H1 (cell line): Measurements from ENCODE around the gene SOX2. TPM values are rescaled to one million over a fixed set of nuclear protein-coding genes. Genes with fewer than 3 reads are reported as not detected.

Experiments
- CTCF ChIA-PET: fragments of 300-600 bp; sonication (Branson Sonifier 250); formaldehyde crosslinking; loops from one replicate; lab custom pipeline; 2021; ENCODE audit not compliant: partially characterized antibody; lab: Charles Lee
- POLR2A ChIA-PET: fragments of 300-600 bp; sonication (Branson Sonifier 250); formaldehyde crosslinking; loops from one replicate; lab custom pipeline; 2021; ENCODE audit warnings: inconsistent platforms; ENCODE audit not compliant: partially characterized antibody; lab: Charles Lee
- DNase-seq, 2 experiments: peaks; one replicate each; pipeline versions ENCODE4 v3.0.0 to v3.0.0-alpha.2; 2010 to 2022; ENCODE audit warnings: low spot score in 2 of 2, low read depth in 1 of 2, mixed read lengths in 1 of 2
- FAIRE-seq: peaks from 2 replicates; lab custom pipeline; 2011; peaks lifted over from hg19 to GRCh38; lab: Jason Lieb, UNC
- H2AFZ ChIP-seq: 2 replicates; pipeline ENCODE4 v1.8.1; 2012; ENCODE audit warnings: low read length, inconsistent platforms
- H2AK5ac ChIP-seq: 2 replicates; pipeline ENCODE4 v1.6.1; 2013; ENCODE audit warnings: low read depth, low read length
- H2BK120ac ChIP-seq: replicated peaks from 2 replicates; pipeline ENCODE3; 2013; ENCODE audit warnings: low read depth, low read length, inconsistent platforms
- H2BK12ac ChIP-seq: 2 replicates; pipeline ENCODE4 v1.6.1; 2013; ENCODE audit warnings: low read depth, low read length
- H2BK15ac ChIP-seq: 2 replicates; pipeline ENCODE4 v1.6.1; 2013; ENCODE audit warnings: low read length
- H2BK20ac ChIP-seq: 2 replicates; pipeline ENCODE4 v1.6.1; 2013; ENCODE audit warnings: low read length
- H2BK5ac ChIP-seq: 2 replicates; pipeline ENCODE4 v1.6.1; 2013; ENCODE audit warnings: low read depth, low read length
- H3K14ac ChIP-seq: 2 replicates; pipeline ENCODE4 v1.6.1; 2013; ENCODE audit warnings: inconsistent platforms; ENCODE audit not compliant: insufficient read length
- H3K18ac ChIP-seq: 2 replicates; pipeline ENCODE4 v1.6.1; 2013; ENCODE audit warnings: low read length; ENCODE audit errors: extremely low read depth
- H3K23ac ChIP-seq: 2 replicates; pipeline ENCODE4 v1.6.1; 2013; ENCODE audit warnings: inconsistent platforms; ENCODE audit not compliant: insufficient read length
- H3K23me2 ChIP-seq: 2 replicates; pipeline ENCODE4 v1.6.1; 2013; ENCODE audit warnings: low read depth, low read length
- H3K27ac ChIP-seq: 2 replicates; pipeline ENCODE4 v1.6.1; 2011; ENCODE audit warnings: low read depth, low read length, inconsistent platforms
- H3K27me3 ChIP-seq, 4 experiments: replicated peaks in 1 of 4; 1 replicate in 1 of 4; 2 replicates in 3 of 4; pipeline versions ENCODE4 v1.6.1 to v1.8.1; 2011 to 2013; ENCODE audit warnings: low read length in 3 of 4, mild to moderate bottlenecking in 3 of 4, inconsistent platforms in 2 of 4, mixed read lengths in 2 of 4, moderate library complexity in 1 of 4; ENCODE audit not compliant: control insufficient read depth in 3 of 4, insufficient read depth in 3 of 4; ENCODE audit errors: extremely low read depth in 1 of 4
- H3K36me3 ChIP-seq, 4 experiments: 2 replicates each; pipeline versions ENCODE4 v1.6.1 to v1.8.1; 2011 to 2013; ENCODE audit warnings: mild to moderate bottlenecking in 4 of 4, low read length in 3 of 4, moderate library complexity in 2 of 4, control low read depth in 1 of 4, inconsistent platforms in 1 of 4; ENCODE audit not compliant: insufficient read depth in 4 of 4, control insufficient read depth in 2 of 4
- H3K4ac ChIP-seq: replicated peaks from 2 replicates; pipeline ENCODE3; 2013; ENCODE audit warnings: low read length, low read depth, mixed read lengths, inconsistent platforms; ENCODE audit not compliant: insufficient read length
- H3K4me1 ChIP-seq, 4 experiments: replicated peaks in 1 of 4; 1 replicate in 1 of 4; 2 replicates in 3 of 4; pipeline versions ENCODE4 v1.6.1 to v1.8.1; 2011 to 2013; ENCODE audit warnings: low read length in 3 of 4, inconsistent platforms in 2 of 4, mixed read lengths in 1 of 4; ENCODE audit not compliant: insufficient read depth in 4 of 4, control insufficient read depth in 3 of 4
- H3K4me2 ChIP-seq, 2 experiments: 2 replicates each; pipeline versions ENCODE4 v1.6.1 to v1.8.1; 2011 to 2013; ENCODE audit warnings: low read depth in 2 of 2, low read length in 2 of 2, control low read depth in 1 of 2, inconsistent platforms in 1 of 2, mild to moderate bottlenecking in 1 of 2; ENCODE audit not compliant: insufficient read depth in 1 of 2
- H3K4me3 ChIP-seq, 4 experiments: fragments of 200-600, 300-600 bp in 1 of 4; sonication (generic), shearing (Covaris generic), sonication (Bioruptor Twin) in 1 of 4; 2 replicates each; pipeline versions ENCODE4 v1.5.1 to v1.8.1; 2011 to 2016; ENCODE audit warnings: low read length in 4 of 4, low read depth in 3 of 4, control low read depth in 2 of 4, inconsistent platforms in 2 of 4, mild to moderate bottlenecking in 2 of 4, mixed read lengths in 1 of 4, moderate library complexity in 1 of 4; ENCODE audit not compliant: insufficient read depth in 2 of 4; ENCODE audit errors: extremely low read depth in 1 of 4
- H3K56ac ChIP-seq: replicated peaks from 2 replicates; pipeline ENCODE3; 2013; ENCODE audit warnings: low read depth, mild to moderate bottlenecking, mixed read lengths, low read length, inconsistent platforms; ENCODE audit not compliant: insufficient read length
- H3K79me1 ChIP-seq: 2 replicates; pipeline ENCODE4 v1.6.1; 2013; ENCODE audit warnings: low read depth, low read length, control low read depth
- H3K79me2 ChIP-seq, 2 experiments: 2 replicates each; pipeline versions ENCODE4 v1.6.1 to v1.8.1; 2012 to 2013; ENCODE audit warnings: low read length in 2 of 2, mild to moderate bottlenecking in 2 of 2, inconsistent platforms in 1 of 2; ENCODE audit not compliant: insufficient read depth in 2 of 2, control insufficient read depth in 1 of 2
- H3K9ac ChIP-seq, 4 experiments: replicated peaks in 1 of 4; 1 replicate in 1 of 4; 2 replicates in 3 of 4; pipeline versions ENCODE4 v1.6.1 to v1.8.1; 2011 to 2013; ENCODE audit warnings: low read depth in 3 of 4, low read length in 3 of 4, control low read depth in 2 of 4, mild to moderate bottlenecking in 2 of 4, moderate library complexity in 2 of 4, inconsistent platforms in 1 of 4; ENCODE audit errors: extremely low read depth in 1 of 4
- H3K9me3 ChIP-seq, 2 experiments: 2 replicates each; pipeline versions ENCODE4 v1.6.1 to v1.8.1; 2012 to 2013; ENCODE audit warnings: mild to moderate bottlenecking in 2 of 2, moderate library complexity in 2 of 2, control low read depth in 1 of 2, inconsistent platforms in 1 of 2, low read depth in 1 of 2, low read length in 1 of 2, mixed read lengths in 1 of 2; ENCODE audit not compliant: insufficient read depth in 2 of 2
- H4K20me1 ChIP-seq, 2 experiments: replicated peaks in 1 of 2; 2 replicates each; pipeline versions ENCODE3 to v1.8.1; 2011 to 2013; ENCODE audit warnings: inconsistent platforms in 2 of 2, low read length in 2 of 2, mild to moderate bottlenecking in 1 of 2; ENCODE audit not compliant: insufficient read depth in 2 of 2, control insufficient read depth in 1 of 2
- H4K5ac ChIP-seq: 2 replicates; pipeline ENCODE4 v1.6.1; 2013; ENCODE audit warnings: low read length, low read depth, mixed read lengths, inconsistent platforms; ENCODE audit not compliant: insufficient read length
- H4K8ac ChIP-seq: 2 replicates; pipeline ENCODE4 v1.8.0; 2013; ENCODE audit warnings: mild to moderate bottlenecking, moderate library complexity, low read length, inconsistent platforms; ENCODE audit not compliant: insufficient read depth; ENCODE audit errors: extremely low read depth
- H4K91ac ChIP-seq: replicated peaks from 2 replicates; pipeline ENCODE3; 2013; ENCODE audit warnings: low read length, mixed read lengths, inconsistent platforms; ENCODE audit not compliant: insufficient read length
- EP300 ChIP-seq, 2 experiments: IDR thresholded peaks; 1 replicate in 1 of 2; 2 replicates in 1 of 2; pipeline ENCODE4 v1.6.1; 2011 to 2012; ENCODE audit warnings: low read depth in 2 of 2, low read length in 2 of 2, mild to moderate bottlenecking in 2 of 2, borderline replicate concordance in 1 of 2, inconsistent platforms in 1 of 2, moderate library complexity in 1 of 2
- JUN ChIP-seq: IDR thresholded peaks from 2 replicates; pipeline ENCODE4 v1.6.1; 2011; ENCODE audit warnings: low read depth, mild to moderate bottlenecking, improper control_type of control experiment, low read length
- RXRA ChIP-seq: IDR thresholded peaks from 2 replicates; pipeline ENCODE4 v1.6.1; 2011; ENCODE audit warnings: low read depth, mild to moderate bottlenecking, low read length, moderate library complexity; ENCODE audit not compliant: insufficient read depth
- TBP ChIP-seq: IDR thresholded peaks from 2 replicates; pipeline ENCODE4 v1.6.1; 2011; ENCODE audit warnings: low read depth, low read length, improper control_type of control experiment
- WGBS, 2 experiments: shearing (Covaris generic) in 1 of 2; methylation state at CpG; one replicate each; pipeline versions ENCODE4 v1.1.6 to v1.1.7; 2013 to 2015; ENCODE audit warnings: low lambda C conversion rate in 2 of 2, mixed read lengths in 2 of 2, inconsistent platforms in 1 of 2, low coverage in 1 of 2, missing lambda C conversion rate in 1 of 2; ENCODE audit not compliant: insufficient replicate concordance in 2 of 2, insufficient coverage in 1 of 2, insufficient read length in 1 of 2; ENCODE audit errors: extremely low coverage in 1 of 2, missing lambda C conversion rate in 1 of 2; 5-methylcytosine and 5-hydroxymethylcytosine counted together
- polyA plus RNA-seq, 7 experiments: library from polyadenylated mRNA; depleted of rRNA in 3 of 7; stranded (reverse) in 5 of 7; unstranded in 2 of 7; fragments of >200 nt in 5 of 7; fragments of 200-250 nt in 2 of 7; gene quantifications; 1 replicate in 5 of 7; 2 replicates in 1 of 7; 4 replicates in 1 of 7; pipeline versions ENCODE4 v1.2.1 to v1.2.3, GENCODE V29; 2011 to 2013; ENCODE audit warnings: missing spikeins in 2 of 7, mixed read lengths in 2 of 7
- total RNA-seq: library from RNA; stranded (reverse); fragmentation: NEBNext Ultra II Directional; extraction: Animal tissue kit (Norgen Biotek cat#: 25700); gene quantifications from 2 replicates; pipeline ENCODE4 v1.2.1, GENCODE V29; 2021
- TF ChIP-seq, protein P1 (sequence below): IDR thresholded peaks from 2 replicates; pipeline ENCODE4 v1.6.1; 2012; ENCODE audit warnings: low read length, inconsistent platforms

SOX2 gene
- total and polyA plus RNA-seq, 2 of the 8 experiments (the other 6 are each of a cell fraction or from before 2014, with no cell fraction given), result 149 to 247 TPM

DNA sequence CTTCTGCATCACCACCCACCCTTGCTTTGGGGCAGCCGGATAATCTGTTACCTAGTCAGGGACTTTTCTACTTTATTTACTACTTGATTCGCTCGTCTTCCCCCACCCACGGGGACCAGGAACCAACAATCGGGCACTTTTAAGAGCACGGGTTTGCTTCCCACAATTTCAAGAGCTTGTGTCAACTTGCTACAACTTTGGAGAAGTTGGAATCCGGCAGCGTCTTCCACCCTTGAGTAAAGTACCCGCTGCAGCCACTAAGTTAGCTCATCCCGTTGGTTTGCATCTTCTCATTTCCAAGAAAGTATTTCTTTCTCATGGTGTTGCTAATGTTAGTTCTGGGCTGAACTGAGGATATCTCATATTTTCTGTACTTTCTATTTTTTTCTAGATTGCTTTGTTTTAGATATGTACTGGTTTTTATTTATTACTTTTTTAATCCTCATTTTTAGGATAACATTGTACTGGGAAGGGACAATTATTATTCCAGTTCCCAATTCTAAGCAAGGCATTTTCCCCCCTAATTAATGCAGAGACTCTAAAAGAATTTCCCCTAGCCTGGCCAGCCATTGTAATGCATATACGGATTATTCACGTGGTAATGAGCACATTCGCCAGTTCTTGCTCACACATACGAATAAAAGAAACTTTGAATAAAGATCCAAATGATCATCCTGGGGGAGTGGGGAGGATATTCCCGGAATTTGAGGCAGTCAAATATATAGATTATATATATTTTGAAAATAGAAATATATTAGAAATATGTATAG, 4.0 kb downstream of the SOX2 start:
- Histone ChIP-seq H2AFZ (no peak overlapping the region), H2BK15ac (no peak overlapping the region), H3K4me3 (peak overlapping the region; percentile 90 to 98 (median 96)), H3K4ac (peak overlapping the region; percentile 17), H2BK5ac (peak overlapping the region; percentile 97), H3K27ac (peak overlapping the region; percentile 95), H4K20me1 (peaks cover 0 to 2% of the 10 kb centered on the region in 2 experiments), H4K8ac (no peak overlapping the region), H2BK120ac (peak overlapping the region; percentile 67), H3K36me3 (peaks cover 0 to 61% (median 10%) of the 10 kb centered on the region in 4 experiments; a peak in 4 of 8 replicates), H3K23ac (no peak overlapping the region), H3K18ac (peak overlapping the region; percentile 95), H3K23me2 (peaks cover 6% of the 10 kb centered on the region), H2AK5ac (no peak overlapping the region; the same call in 1 of the 2 replicates), H3K79me2 (peaks cover 13 to 94% of the 10 kb centered on the region in 2 experiments), H2BK12ac (peak overlapping the region; percentile 42; the same call in 1 of the 2 replicates), H4K91ac (peak overlapping the region; percentile 83), H2BK20ac (no peak overlapping the region), H3K14ac (no peak overlapping the region), H3K9ac (peak overlapping the region; percentile 58 to 92 (median 86)), H4K5ac (peak overlapping the region; percentile 99), H3K4me2 (peak overlapping the region; percentile 75 to 89), H3K4me1 (peaks cover 9 to 17% (median 13%) of the 10 kb centered on the region in 4 experiments), H3K56ac (peak overlapping the region; percentile 7), H3K27me3 (no peaks in the 10 kb centered on the region), H3K79me1 (peaks cover 3% of the 10 kb centered on the region), H3K9me3 (no peaks in the 10 kb centered on the region)
- peak; percentile 78 for FAIRE-seq
- peak in 1 of 2 experiments; percentile 60 for DNase-seq
- 2% methylated on average over 15 of the region's 15 CpGs; no CpG with 5 or more reads in 1 of the 2 experiments for WGBS, 2 experiments
- CTCF ChIA-PET, result interaction anchor here (0.7 to 4.7 kb wide), 3 partner anchors 11 to 85 kb away, joined by 3 to 23 read pairs (median 3); no protein-coding TSS in a partner anchor
- POLR2A ChIA-PET, result interaction anchor here (0.7 to 5.0 kb wide), 6 partner anchors 8 to 26 kb away, joined by 3 to 72 read pairs (median 5); no protein-coding TSS in a partner anchor
- TF ChIP-seq EP300 (IDR thresholded peaks at IDR 0.05; ENCODE audit: borderline replicate concordance in 1 of 2, low read depth in 2 of 2, low read length in 2 of 2) (peak in 1 of 2 experiments; percentile 69; a peak in 1 of 3 replicates), JUN (peak; percentile 72; the same call in 1 of the 2 replicates), RXRA (no peak), TBP (peak; percentile 61; the same call in 1 of the 2 replicates)
- TF ChIP-seq, protein P1, sequence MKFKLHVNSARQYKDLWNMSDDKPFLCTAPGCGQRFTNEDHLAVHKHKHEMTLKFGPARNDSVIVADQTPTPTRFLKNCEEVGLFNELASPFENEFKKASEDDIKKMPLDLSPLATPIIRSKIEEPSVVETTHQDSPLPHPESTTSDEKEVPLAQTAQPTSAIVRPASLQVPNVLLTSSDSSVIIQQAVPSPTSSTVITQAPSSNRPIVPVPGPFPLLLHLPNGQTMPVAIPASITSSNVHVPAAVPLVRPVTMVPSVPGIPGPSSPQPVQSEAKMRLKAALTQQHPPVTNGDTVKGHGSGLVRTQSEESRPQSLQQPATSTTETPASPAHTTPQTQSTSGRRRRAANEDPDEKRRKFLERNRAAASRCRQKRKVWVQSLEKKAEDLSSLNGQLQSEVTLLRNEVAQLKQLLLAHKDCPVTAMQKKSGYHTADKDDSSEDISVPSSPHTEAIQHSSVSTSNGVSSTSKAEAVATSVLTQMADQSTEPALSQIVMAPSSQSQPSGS, result peak; percentile 44; the same call in 1 of the 2 replicates
